HG03520 (cell line): ENCODE data around the gene VSIG10L.

Experiments used
- ATAC-seq: cut with Tn5 transposase; IDR thresholded peaks from one replicate; pipeline ENCODE4 v1.9.1; 2021; ENCODE audit warnings: mild to moderate bottlenecking, moderate library complexity; ENCODE audit not compliant: unreplicated experiment

Gene VSIG10L

GRCh38 chr19:51318687-51319648, 23.0 kb downstream of the VSIG10L start:
- no peak for ATAC-seq

- ATAC-seq = no peak
These were observed 24.0 kb downstream of the VSIG10L start for GRCh38 chr19:51317968-51318367.

- no peak for ATAC-seq
These were observed 24.6 kb downstream of the VSIG10L start for GRCh38 chr19:51317376-51317775.

GRCh38 chr19:51316688-51317087, 25.3 kb downstream of the VSIG10L start:
- no peak for ATAC-seq

GRCh38 chr19:51311351-51312257, 30.3 kb downstream of the VSIG10L start, which contains the start of gene IGLON5:
IGLON5 (plus strand) TSS chr19:51311644; CDS start chr19:51311848, 204 bp downstream.
- ATAC-seq = no peak

- no peak for ATAC-seq
These were observed 36.5 kb downstream of the VSIG10L start for GRCh38 chr19:51305479-51305878.

GRCh38 chr19:51301266-51301665, 40.7 kb downstream of the VSIG10L start:
- no peak for ATAC-seq

GRCh38 chr19:51297406-51297805, 44.5 kb downstream of the VSIG10L start:
- ATAC-seq = no peak

- ATAC-seq = no peak
These were observed 45.4 kb downstream of the VSIG10L start for GRCh38 chr19:51296336-51297093.

- no peak for ATAC-seq
These were observed 46.4 kb downstream of the VSIG10L start for GRCh38 chr19:51295382-51296126.

- ATAC-seq = no peak
These were observed 47.0 kb downstream of the VSIG10L start for GRCh38 chr19:51294977-51295375.

- no peak for ATAC-seq
These were observed 47.5 kb downstream of the VSIG10L start for GRCh38 chr19:51294211-51294976.

GRCh38 chr19:51293571-51294210, 48.2 kb downstream of the VSIG10L start:
- ATAC-seq = no peak

- no peak for ATAC-seq
These were observed 49.0 kb downstream of the VSIG10L start for GRCh38 chr19:51292971-51293370.

- ATAC-seq = no peak
These were observed 52.3 kb downstream of the VSIG10L start for GRCh38 chr19:51289635-51290034.

- no peak for ATAC-seq
These were observed 56.3 kb downstream of the VSIG10L start for GRCh38 chr19:51285682-51286081.

- ATAC-seq = no peak
These were observed 59.6 kb downstream of the VSIG10L start for GRCh38 chr19:51282335-51282734.
